Endothelial cell of hepatic sinusoid (primary cell): Measurements from ENCODE around the gene MEGF8.

Experiments used
- in situ Hi-C: cut with HindIII; loops from 2 replicates; pipeline ENCODE4 v1.10.0; 2017; ENCODE audit warnings: low sequenced_read_pairs

The MEGF8 gene

DNA sequence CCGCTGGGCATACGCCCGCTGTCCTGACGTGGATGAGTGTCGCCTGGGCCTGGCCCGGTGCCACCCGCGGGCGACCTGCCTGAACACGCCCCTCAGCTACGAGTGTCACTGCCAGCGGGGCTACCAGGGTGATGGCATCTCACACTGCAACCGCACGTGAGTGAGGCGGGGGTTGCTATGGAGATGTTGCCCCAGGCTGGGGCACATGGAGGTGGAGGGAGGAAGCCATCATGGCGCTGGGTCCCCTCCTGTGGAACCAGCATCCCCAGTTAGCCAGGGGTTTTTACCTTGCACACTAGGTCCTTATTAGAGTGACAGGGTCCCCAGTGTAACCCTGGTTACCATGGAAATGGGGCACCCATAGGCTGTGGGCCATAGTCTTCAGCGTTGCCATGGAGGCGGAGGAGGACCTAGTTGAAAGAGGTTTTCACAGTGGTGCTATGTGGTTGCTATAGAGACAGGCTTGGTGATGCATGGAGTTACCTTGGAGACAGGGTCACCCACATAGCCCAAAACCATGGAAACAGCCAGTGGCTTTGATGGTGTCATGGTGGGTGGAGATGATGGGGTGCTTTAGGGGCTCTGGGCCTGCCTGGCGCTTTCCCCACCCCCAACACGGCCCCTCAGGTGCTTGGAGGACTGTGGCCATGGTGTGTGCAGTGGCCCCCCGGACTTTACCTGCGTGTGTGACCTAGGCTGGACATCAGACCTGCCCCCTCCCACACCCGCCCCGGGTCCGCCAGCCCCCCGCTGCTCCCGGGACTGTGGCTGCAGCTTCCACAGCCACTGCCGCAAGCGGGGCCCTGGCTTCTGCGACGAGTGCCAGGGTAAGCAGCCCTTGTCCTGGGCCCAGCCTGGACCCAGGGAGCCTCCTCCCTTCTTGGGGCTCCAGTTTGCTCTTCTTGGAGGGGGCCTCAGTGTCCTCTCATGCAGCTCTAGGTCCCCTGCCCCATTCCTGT lies 27.1 kb downstream of the MEGF8 start:
- in situ Hi-C loops, result no loop called here

DNA sequence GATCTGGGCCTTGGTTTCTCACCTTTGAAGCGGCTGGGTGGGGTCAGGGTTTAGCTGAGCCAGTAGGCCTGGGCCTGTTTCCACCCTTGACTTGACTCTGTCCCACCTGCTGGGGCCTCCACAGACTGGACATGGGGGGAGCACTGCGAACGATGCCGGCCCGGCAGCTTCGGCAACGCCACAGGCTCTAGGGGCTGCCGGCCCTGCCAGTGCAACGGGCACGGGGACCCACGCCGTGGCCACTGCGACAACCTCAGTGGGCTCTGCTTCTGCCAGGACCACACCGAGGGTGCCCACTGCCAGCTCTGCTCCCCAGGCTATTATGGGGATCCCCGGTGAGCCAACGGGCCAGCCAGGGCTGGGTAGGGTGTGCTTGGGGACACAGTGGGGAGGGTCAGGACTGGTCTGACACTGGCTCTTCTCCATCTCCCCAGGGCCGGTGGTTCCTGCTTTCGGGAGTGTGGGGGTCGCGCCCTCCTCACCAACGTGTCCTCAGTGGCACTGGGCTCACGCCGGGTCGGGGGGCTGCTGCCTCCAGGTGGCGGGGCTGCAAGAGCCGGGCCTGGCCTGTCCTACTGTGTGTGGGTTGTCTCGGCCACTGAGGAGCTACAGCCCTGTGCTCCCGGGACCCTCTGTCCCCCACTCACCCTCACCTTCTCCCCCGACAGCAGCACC lies 28.0 kb downstream of the MEGF8 start:
- in situ Hi-C loops, result no loop called here

- in situ Hi-C loops, result no loop called here
Measured at GRCh38 chr19:42355896-42356295, 30.5 kb downstream of the MEGF8 start.

DNA sequence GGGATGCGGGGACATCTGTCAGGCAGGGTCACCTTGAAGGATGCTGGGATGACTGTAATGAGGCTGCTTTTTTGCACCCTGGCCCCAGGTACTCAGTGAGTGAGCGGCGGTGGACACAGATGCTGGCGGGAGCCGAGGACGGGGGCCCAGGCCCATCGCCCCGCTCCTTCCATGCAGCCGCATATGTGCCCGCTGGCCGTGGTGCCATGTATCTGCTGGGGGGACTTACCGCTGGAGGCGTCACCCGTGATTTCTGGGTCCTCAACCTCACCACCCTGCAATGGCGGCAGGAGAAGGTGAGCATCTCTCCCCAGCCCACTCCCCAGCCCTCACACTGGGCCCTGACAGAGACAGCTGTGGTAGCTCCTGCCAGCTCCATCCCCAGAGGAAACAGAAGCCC lies 31.3 kb downstream of the MEGF8 start:
- in situ Hi-C loops, result no loop called here

GRCh38 chr19:42357290-42357689 lies 31.9 kb downstream of the MEGF8 start:
- in situ Hi-C loops, result no loop called here

DNA sequence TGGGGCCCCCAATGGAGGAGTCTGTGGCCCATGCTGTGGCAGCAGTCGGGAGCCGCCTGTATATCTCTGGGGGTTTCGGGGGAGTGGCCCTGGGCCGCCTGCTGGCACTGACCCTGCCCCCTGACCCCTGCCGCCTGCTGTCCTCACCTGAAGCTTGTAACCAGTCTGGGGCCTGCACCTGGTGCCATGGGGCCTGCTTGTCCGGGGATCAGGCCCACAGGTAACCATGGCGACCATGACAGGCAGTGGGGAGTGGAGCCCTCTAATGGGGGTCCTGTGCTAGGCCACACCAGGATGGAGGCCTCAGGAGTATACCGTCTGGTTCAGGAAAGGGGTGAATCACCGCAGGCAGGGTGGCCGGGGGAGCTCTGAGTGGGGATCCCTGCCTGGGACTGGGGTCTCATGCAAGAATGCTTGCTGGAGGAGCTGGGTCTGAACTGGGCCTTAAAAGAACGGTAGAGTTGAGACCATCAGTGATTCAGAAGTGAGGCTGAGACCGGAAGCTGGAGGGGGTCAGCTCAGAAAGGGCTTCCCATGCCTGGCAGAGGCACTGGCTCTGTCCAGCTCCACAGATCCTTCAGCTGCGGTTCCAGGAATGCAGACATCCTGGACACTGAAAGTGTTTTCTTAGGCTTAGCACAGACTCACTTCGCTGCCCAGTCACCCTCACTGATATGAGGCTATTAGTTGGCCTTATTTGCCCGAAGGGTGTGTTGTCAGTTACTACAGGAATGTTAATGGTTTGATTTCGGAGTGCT lies 35.5 kb downstream of the MEGF8 start:
- in situ Hi-C loops, result loop anchor here (10.0 kb wide), 1 partner anchor 356 kb away; no protein-coding TSS in a partner anchor

- in situ Hi-C loops, result loop anchor here (10.0 kb wide), 1 partner anchor 357 kb away; no protein-coding TSS in a partner anchor
Measured at GRCh38 chr19:42361545-42361910, 36.1 kb downstream of the MEGF8 start.

- in situ Hi-C loops, result loop anchor here (10.0 kb wide), 1 partner anchor 358 kb away; no protein-coding TSS in a partner anchor
Measured at GRCh38 chr19:42362342-42362741, 36.9 kb downstream of the MEGF8 start.

DNA sequence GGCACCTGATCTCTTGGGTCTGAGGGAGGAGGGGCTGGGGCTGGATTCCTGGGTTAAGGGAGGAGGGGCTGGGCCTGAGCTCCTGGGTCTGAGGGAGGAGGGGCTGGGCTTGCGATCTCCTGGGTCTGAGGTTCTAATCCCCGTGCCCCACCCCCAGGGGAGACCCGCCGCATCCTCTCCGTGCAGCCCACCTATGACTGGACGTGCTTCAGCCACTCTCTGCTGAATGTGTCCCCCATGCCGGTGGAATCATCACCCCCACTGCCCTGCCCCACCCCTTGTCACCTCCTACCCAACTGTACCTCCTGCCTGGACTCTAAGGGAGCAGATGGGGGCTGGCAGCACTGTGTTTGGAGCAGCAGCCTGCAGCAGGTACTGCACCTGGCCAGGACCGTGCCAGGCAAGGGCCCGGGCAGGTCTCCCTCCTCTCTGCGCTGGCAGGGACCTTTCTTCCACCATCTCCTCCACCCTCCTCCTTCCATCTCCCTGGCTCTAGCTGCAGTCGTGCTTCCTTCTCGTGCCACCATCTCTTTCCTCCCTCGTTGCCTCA lies 37.5 kb downstream of the MEGF8 start:
- in situ Hi-C loops, result loop anchor here (10.0 kb wide), 1 partner anchor 358 kb away; no protein-coding TSS in a partner anchor

DNA sequence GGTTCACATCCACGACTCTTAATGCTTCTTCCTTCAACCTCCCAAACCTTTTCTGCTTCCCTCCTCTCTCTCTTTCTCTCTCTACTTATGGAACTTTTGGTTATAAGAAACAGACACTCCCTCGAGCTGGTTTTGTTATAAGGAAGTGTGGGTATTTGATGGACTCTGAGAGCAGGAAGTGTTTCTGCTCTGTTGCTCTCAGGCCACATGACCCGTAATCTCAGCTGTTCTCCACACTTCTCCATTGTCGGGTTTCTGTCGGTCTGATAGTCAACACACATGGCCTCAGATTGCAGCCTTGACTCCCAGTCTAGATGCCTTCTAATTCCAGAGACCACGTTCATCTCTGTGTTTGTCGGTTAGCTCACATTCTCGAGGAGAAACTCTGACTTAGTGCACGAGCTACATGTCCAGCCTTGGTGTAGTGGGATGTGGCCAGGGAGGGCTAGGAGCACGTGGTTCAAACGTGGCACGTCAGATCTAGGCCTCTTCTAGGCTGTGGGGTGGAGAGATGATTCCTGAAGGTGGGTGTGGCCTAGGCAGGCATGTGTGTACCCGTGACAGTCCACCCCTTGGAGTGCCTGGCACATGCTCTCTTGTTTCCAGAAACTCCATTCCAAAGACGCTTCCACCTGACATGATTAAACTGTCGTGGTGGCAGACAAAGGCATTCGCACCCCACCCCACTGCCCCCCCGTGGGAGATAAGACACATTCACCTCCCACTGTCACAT lies 38.3 kb downstream of the MEGF8 start:
- in situ Hi-C loops, result loop anchor here (10.0 kb wide), 1 partner anchor 359 kb away; no protein-coding TSS in a partner anchor

DNA sequence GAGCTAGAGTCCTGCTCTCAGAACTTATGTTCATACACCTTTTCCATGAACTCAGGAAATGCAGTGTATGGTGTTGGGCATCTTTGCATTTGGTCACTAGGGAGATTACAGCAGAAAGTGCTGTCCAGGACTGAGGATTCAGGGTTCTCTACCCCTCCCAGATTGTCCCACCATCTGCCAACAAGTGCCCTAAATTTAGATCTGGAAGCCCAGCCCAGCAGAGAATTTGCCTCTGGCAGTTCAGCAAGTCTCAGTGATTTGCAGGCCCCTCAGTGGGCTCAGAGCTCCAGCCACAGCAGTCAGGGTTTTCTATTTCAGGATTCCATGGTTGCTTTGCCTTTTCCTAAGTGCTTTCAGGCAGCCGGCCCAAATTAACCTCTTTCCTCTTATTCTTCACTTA lies 41.2 kb downstream of the MEGF8 start:
- in situ Hi-C loops, result loop anchor here (10.0 kb wide), 1 partner anchor 362 kb away; no protein-coding TSS in a partner anchor

- in situ Hi-C loops, result loop anchor here (10.0 kb wide), 1 partner anchor 363 kb away; no protein-coding TSS in a partner anchor
Measured at GRCh38 chr19:42367929-42368328, 42.5 kb downstream of the MEGF8 start.

DNA sequence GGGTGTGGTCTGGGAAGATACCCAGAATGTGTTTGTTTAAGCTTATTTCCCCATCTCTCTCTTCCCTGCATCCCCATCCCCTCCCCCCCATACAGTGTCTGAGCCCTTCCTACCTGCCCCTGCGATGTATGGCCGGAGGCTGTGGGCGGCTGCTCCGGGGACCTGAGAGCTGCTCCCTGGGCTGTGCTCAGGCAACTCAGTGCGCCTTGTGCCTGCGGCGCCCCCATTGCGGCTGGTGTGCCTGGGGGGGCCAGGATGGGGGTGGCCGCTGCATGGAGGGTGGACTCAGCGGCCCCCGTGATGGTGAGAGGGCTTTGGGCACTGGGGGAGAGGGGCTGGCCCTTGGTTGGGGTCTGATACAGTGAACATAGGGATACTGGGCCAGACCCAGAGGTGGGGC lies 42.9 kb downstream of the MEGF8 start:
- in situ Hi-C loops, result loop anchor here (10.0 kb wide), 1 partner anchor 364 kb away; no protein-coding TSS in a partner anchor

- in situ Hi-C loops, result loop anchor here (10.0 kb wide), 1 partner anchor 364 kb away; no protein-coding TSS in a partner anchor
Measured at GRCh38 chr19:42368765-42369164, 43.3 kb downstream of the MEGF8 start.

GRCh38 chr19:42369433-42370067 lies 44.1 kb downstream of the MEGF8 start:
- in situ Hi-C loops, result loop anchor here (10.0 kb wide), 1 partner anchor 365 kb away; no protein-coding TSS in a partner anchor

DNA sequence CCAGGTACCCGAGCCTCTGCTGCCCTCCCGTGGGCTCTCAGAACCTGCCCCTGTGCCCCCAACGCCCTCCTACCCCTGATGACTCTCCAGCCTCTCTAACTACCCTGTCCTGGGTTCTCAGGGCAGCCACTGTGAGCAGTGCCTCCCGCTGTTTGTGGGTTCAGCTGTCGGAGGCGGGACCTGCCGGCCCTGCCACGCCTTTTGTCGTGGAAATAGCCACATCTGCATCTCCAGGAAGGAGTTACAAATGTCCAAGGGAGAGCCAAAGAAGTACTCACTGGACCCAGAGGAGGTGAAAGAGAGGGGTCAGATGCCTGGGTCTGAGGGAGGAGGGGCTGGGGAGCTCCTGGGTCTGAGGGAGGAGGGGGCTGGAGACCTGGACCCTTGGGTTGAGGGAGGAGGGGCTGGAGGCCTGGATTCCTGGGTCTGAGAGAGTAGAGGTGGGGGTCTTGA lies 44.7 kb downstream of the MEGF8 start:
- in situ Hi-C loops, result no loop called here

GRCh38 chr19:42370626-42371175 lies 45.3 kb downstream of the MEGF8 start:
- in situ Hi-C loops, result no loop called here

DNA sequence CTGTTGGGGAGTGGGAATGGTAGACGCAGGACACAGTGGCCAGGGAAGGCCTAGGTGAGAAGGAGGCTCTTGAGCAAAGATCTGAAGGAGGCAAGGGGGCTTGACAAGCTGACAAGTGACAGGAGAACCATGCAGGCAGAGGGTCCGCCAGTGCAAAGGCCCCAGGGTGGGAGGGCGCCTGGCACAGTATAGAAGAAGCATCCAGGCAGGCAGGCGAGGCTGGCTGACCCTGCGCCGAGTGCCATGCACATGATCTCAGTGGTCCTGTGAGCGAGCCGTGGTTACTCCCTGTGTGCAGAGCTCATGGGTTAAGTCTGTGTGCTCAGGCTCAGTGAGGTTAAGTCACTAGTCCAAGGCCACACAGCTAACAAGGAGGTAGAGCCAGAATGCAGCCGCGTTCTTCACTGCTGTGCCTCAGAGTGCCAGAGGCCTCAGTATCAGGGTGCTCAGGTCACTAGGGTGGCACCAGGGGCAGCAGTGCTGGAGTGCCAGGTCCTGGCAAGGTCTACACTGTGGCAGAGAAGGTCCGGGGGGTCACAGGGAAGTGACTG lies 49.5 kb downstream of the MEGF8 start:
- in situ Hi-C loops, result no loop called here
